HepG2 (cell line): ENCODE results near the gene TGM4. TPM values are rescaled to one million over a fixed set of nuclear protein-coding genes. Genes with fewer than 3 reads are reported as not detected.

Experiments
- ATAC-seq: fragments of 200-7000 bp; cut with Tn5 transposase; 3 replicates; pipeline ENCODE4 v1.9.1; 2020; ENCODE audit warnings: mild to moderate bottlenecking, moderate library complexity
- BruUV-seq: library from RNA; stranded (reverse); fragments of 400-500 nt; replicated peaks from 2 replicates; lab custom pipeline; 2021; lab: Mats Ljungman, UMichigan
- CTCF ChIA-PET: fragments of 300-600 bp; formaldehyde crosslinking; extraction: SDS; loops from one replicate; lab custom pipeline; 2021; ENCODE audit warnings: low total read pairs, inconsistent platforms, low intra/inter-chr PET ratio; lab: Yijun Ruan, JAX
- POLR2A ChIA-PET: fragments of 350-600 bp; sonication (Branson Sonifier 250); formaldehyde crosslinking; loops from one replicate; lab custom pipeline; 2020; ENCODE audit warnings: antibody characterized with exemption, inconsistent platforms; lab: Yijun Ruan, JAX
- DNase-seq: peaks from one replicate; pipeline ENCODE4 v3.0.0-alpha.2; 2015; ENCODE audit warnings: low spot score
- FAIRE-seq: peaks from 3 replicates; lab custom pipeline; 2011; peaks lifted over from hg19 to GRCh38; lab: Jason Lieb, UNC
- H2AFZ ChIP-seq: one replicate; pipeline ENCODE4 v1.6.1; 2011; ENCODE audit warnings: low read length, inconsistent platforms
- H3K27ac ChIP-seq: fragments of 300-600 bp; 3 replicates; pipeline ENCODE4 v1.8.0; 2011; ENCODE audit warnings: mixed run types, mild to moderate bottlenecking, mixed read lengths, low read length, inconsistent platforms; ENCODE audit not compliant: insufficient read depth; ENCODE audit errors: extremely low read length
- H3K27me3 ChIP-seq, 2 experiments: fragments of 200-600 bp in 1 of 2; 2 replicates in 1 of 2; 3 replicates in 1 of 2; pipeline versions ENCODE4 v1.6.0 to v1.8.0; 2011; ENCODE audit warnings: low read length in 2 of 2, mild to moderate bottlenecking in 2 of 2, moderate library complexity in 2 of 2, inconsistent platforms in 1 of 2; ENCODE audit not compliant: insufficient read depth in 2 of 2, control insufficient read depth in 1 of 2
- H3K36me3 ChIP-seq, 2 experiments: fragments of 200-600 bp in 1 of 2; replicated peaks in 1 of 2; 2 replicates in 1 of 2; 3 replicates in 1 of 2; pipeline versions ENCODE4 v1.5.1 to v1.8.0; 2011; ENCODE audit warnings: low read length in 2 of 2, inconsistent platforms in 1 of 2; ENCODE audit not compliant: insufficient read depth in 2 of 2, control insufficient read depth in 1 of 2
- H3K4me1 ChIP-seq: 2 replicates; pipeline ENCODE4 v1.5.1; 2012; ENCODE audit warnings: low read length, inconsistent platforms; ENCODE audit not compliant: insufficient read depth
- H3K4me2 ChIP-seq: 2 replicates; pipeline ENCODE4 v1.6.0; 2011; ENCODE audit warnings: low read depth, low read length, inconsistent platforms
- H3K4me3 ChIP-seq, 3 experiments: fragments of 200-600 bp in 1 of 3; sonication (generic), shearing (Covaris generic) in 1 of 3; replicated peaks in 1 of 3; 2 replicates each; pipeline ENCODE4 v1.5.1; 2011 to 2016; ENCODE audit warnings: low read length in 3 of 3, inconsistent platforms in 2 of 3, low read depth in 2 of 3, mild to moderate bottlenecking in 2 of 3, control low read depth in 1 of 3, mixed read lengths in 1 of 3; ENCODE audit not compliant: insufficient read depth in 1 of 3
- H3K79me2 ChIP-seq: one replicate; pipeline ENCODE4 v1.6.1; 2011; ENCODE audit warnings: low read length, inconsistent platforms; ENCODE audit not compliant: insufficient read depth
- H3K9ac ChIP-seq: 2 replicates; pipeline ENCODE4 v1.6.0; 2011; ENCODE audit warnings: mild to moderate bottlenecking, low read depth, low read length, inconsistent platforms; ENCODE audit not compliant: insufficient read depth
- H3K9me3 ChIP-seq: 2 replicates; pipeline ENCODE4 v1.5.1; 2012; ENCODE audit warnings: mild to moderate bottlenecking, low read length
- H4K20me1 ChIP-seq: 2 replicates; pipeline ENCODE4 v1.6.0; 2011; ENCODE audit warnings: inconsistent platforms, mild to moderate bottlenecking, low read length, moderate library complexity; ENCODE audit not compliant: insufficient read depth
- CTCF ChIP-seq: sonication (generic); formaldehyde crosslinking; IDR thresholded peaks from 2 replicates; pipeline ENCODE4 v1.5.0; 2020; ENCODE audit warnings: mild to moderate bottlenecking, missing genetic modification reagents, moderate library complexity
- GTF2F1 ChIP-seq: fragments of 150-350 bp; IDR thresholded peaks from 2 replicates; pipeline ENCODE4 v1.6.1; 2014; ENCODE audit warnings: low read length
- KLF16 ChIP-seq, 2 experiments: sonication (generic) in 1 of 2; formaldehyde crosslinking in 1 of 2; IDR thresholded peaks; 2 replicates each; pipeline versions ENCODE4 v1.6.1 to v1.8.0; 2016 to 2023; ENCODE audit warnings: missing genetic modification reagents in 2 of 2, missing compliant biosample characterization in 1 of 2
- MLXIP ChIP-seq: sonication (generic); formaldehyde crosslinking; IDR thresholded peaks from 2 replicates; pipeline ENCODE4 v1.9.0; 2021; ENCODE audit warnings: missing genetic modification reagents, borderline replicate concordance
- MXD3 ChIP-seq: IDR thresholded peaks from 2 replicates; pipeline ENCODE4 v1.6.1; 2016; ENCODE audit warnings: mild to moderate bottlenecking, missing biosample characterization, missing genetic modification reagents
- NAIF1 ChIP-seq: sonication (generic); formaldehyde crosslinking; IDR thresholded peaks from 2 replicates; pipeline ENCODE4 v1.5.0; 2020; ENCODE audit warnings: mild to moderate bottlenecking, missing genetic modification reagents, borderline replicate concordance
- NFIB ChIP-seq: sonication (generic); formaldehyde crosslinking; IDR thresholded peaks from 2 replicates; pipeline ENCODE4 v1.9.0; 2021; ENCODE audit warnings: missing genetic modification reagents, mild to moderate bottlenecking, borderline replicate concordance
- STAG1 ChIP-seq: sonication (generic); formaldehyde crosslinking; IDR thresholded peaks from 2 replicates; pipeline ENCODE4 v1.4.0; 2020; ENCODE audit warnings: missing genetic modification reagents
- TMF1 ChIP-seq: sonication (generic); formaldehyde crosslinking; IDR thresholded peaks from 2 replicates; pipeline ENCODE4 v1.8.1; 2022; ENCODE audit warnings: low read depth, missing genetic modification reagents
- ZFAT ChIP-seq: sonication (generic); formaldehyde crosslinking; conservative IDR thresholded peaks from 2 replicates; pipeline ENCODE4 v1.8.1; 2023; ENCODE audit warnings: missing genetic modification reagents, inconsistent platforms
- ZNF547 ChIP-seq: sonication (generic); formaldehyde crosslinking; IDR thresholded peaks from 2 replicates; pipeline ENCODE4 v1.5.1; 2020; ENCODE audit warnings: mild to moderate bottlenecking, missing genetic modification reagents
- ZNF564 ChIP-seq: sonication (generic); formaldehyde crosslinking; IDR thresholded peaks from 2 replicates; pipeline ENCODE4 v1.8.1; 2023; ENCODE audit warnings: mild to moderate bottlenecking, missing genetic modification reagents
- ZNF576 ChIP-seq: sonication (generic); formaldehyde crosslinking; IDR thresholded peaks from 2 replicates; pipeline ENCODE4 v1.4.0; 2020; ENCODE audit warnings: mild to moderate bottlenecking, missing genetic modification reagents
- ZSCAN9 ChIP-seq: IDR thresholded peaks from 2 replicates; pipeline ENCODE4 v1.6.1; 2016; ENCODE audit warnings: borderline replicate concordance
- WGBS: methylation state at CpG from one replicate; pipeline ENCODE4 v1.1.6; 2017; ENCODE audit warnings: low lambda C conversion rate; 5-methylcytosine and 5-hydroxymethylcytosine counted together
- in situ Hi-C: cut with HindIII; loops from 2 replicates; pipeline ENCODE4 v1.10.0; 2017; ENCODE audit warnings: low pct_unique_long_range_greater_than_20kb; ENCODE audit not compliant: extremely low pct_ligation_motif_present
- intact Hi-C: fragments of 100-400 bp; cut with micrococcal nuclease; formaldehyde crosslinking; loops from one replicate; pipeline ENCODE4 v1.10.0; 2022; ENCODE audit not compliant: unreplicated experiment
- polyA plus RNA-seq, 8 experiments: library from polyadenylated mRNA; depleted of rRNA in 3 of 8; stranded (reverse) in 7 of 8; unstranded in 1 of 8; fragments of >200 nt; fragmentation: Illumina TruSeq in 4 of 8; extraction: Trizol in 4 of 8; gene quantifications; 2 replicates each; pipeline versions ENCODE4 v1.2.1 to v1.2.3, GENCODE V29; 2011 to 2016; ENCODE audit warnings: low read depth in 4 of 8, missing spikeins in 1 of 8, mixed read lengths in 1 of 8; ENCODE audit not compliant: insufficient read depth in 1 of 8
- total RNA-seq, 5 experiments: library from RNA; depleted of rRNA; stranded (reverse); fragments of >200 nt; fragmentation: Illumina TruSeq; extraction: Trizol; gene quantifications; 2 replicates each; pipeline ENCODE4 v1.2.3, GENCODE V29; 2016; ENCODE audit warnings: low read depth in 1 of 5

Gene TGM4
- total and polyA plus RNA-seq, 2 of the 13 experiments (the other 11 are each of a cell fraction or from before 2014, with no cell fraction given), result 0.07 to 0.15 TPM

GRCh38 chr3:44883213-44883955, 9.0 kb downstream of the TGM4 start:
- no peaks in the 10 kb centered on the region for H3K9me3 ChIP-seq
- FAIRE-seq (no peak), ATAC-seq (no peak), DNase-seq (no peak)
- no CpG with 5 or more reads among the region's 5 CpGs for WGBS
- intact Hi-C loops (no loop called here), in situ Hi-C loops (no loop called here)
- ChIA-PET CTCF (no interaction called here), POLR2A (no interaction called here)
- no peak overlapping the region for H3K4me3 ChIP-seq
- H3K4me2 ChIP-seq, result no peak overlapping the region
- no TSS peak for BruUV-seq
- H2AFZ ChIP-seq, result no peak overlapping the region
- H3K79me2 ChIP-seq, result no peaks in the 10 kb centered on the region
- H3K27ac ChIP-seq, result no peak overlapping the region
- H3K36me3 ChIP-seq, result no peaks in the 10 kb centered on the region
- H3K4me1 ChIP-seq, result peaks cover 9% of the 10 kb centered on the region; the same call in 1 of the 2 replicates
- no peaks in the 10 kb centered on the region for H4K20me1 ChIP-seq
- peaks cover 0 to 16% of the 10 kb centered on the region in 2 experiments; a peak in 1 of 5 replicates for H3K27me3 ChIP-seq
- no peak overlapping the region for H3K9ac ChIP-seq
- TF ChIP-seq NFIB (CRISPR knock-in tag) (no peak), STAG1 (CRISPR knock-in tag) (0 out of 2 replicates have a peak, but pooled peaks have one; percentile 9), KLF16 (CRISPR knock-in tag; IDR thresholded peaks at IDR 0.05) (no peak), ZFAT (CRISPR knock-in tag) (no peak), NAIF1 (no peak), ZSCAN9 (no peak), ZNF576 (CRISPR knock-in tag) (no peak), MXD3 (no peak), ZNF564 (CRISPR knock-in tag) (peak; percentile 99), GTF2F1 (no peak), TMF1 (CRISPR knock-in tag) (no peak), ZNF547 (CRISPR knock-in tag) (no peak), CTCF (peak; percentile 30), MLXIP (CRISPR knock-in tag) (no peak)
